HepG2 (cell line): Measurements from ENCODE around the gene CCDC54. TPM values are rescaled to one million over a fixed set of nuclear protein-coding genes. Genes with fewer than 3 reads are reported as not detected.

ENCODE experiments used
- ATAC-seq: fragments of 200-7000 bp; cut with Tn5 transposase; 3 replicates; pipeline ENCODE4 v1.9.1; 2020; ENCODE audit warnings: mild to moderate bottlenecking, moderate library complexity
- BruUV-seq: library from RNA; stranded (reverse); fragments of 400-500 nt; replicated peaks from 2 replicates; lab custom pipeline; 2021; lab: Mats Ljungman, UMichigan
- CTCF ChIA-PET: fragments of 300-600 bp; formaldehyde crosslinking; extraction: SDS; loops from one replicate; lab custom pipeline; 2021; ENCODE audit warnings: low total read pairs, inconsistent platforms, low intra/inter-chr PET ratio; lab: Yijun Ruan, JAX
- POLR2A ChIA-PET: fragments of 350-600 bp; sonication (Branson Sonifier 250); formaldehyde crosslinking; loops from one replicate; lab custom pipeline; 2020; ENCODE audit warnings: antibody characterized with exemption, inconsistent platforms; lab: Yijun Ruan, JAX
- DNase-seq: peaks from one replicate; pipeline ENCODE4 v3.0.0-alpha.2; 2015; ENCODE audit warnings: low spot score
- FAIRE-seq: peaks from 3 replicates; lab custom pipeline; 2011; peaks lifted over from hg19 to GRCh38; lab: Jason Lieb, UNC
- H2AFZ ChIP-seq: one replicate; pipeline ENCODE4 v1.6.1; 2011; ENCODE audit warnings: low read length, inconsistent platforms
- H3K27ac ChIP-seq: fragments of 300-600 bp; 3 replicates; pipeline ENCODE4 v1.8.0; 2011; ENCODE audit warnings: mixed run types, mild to moderate bottlenecking, mixed read lengths, low read length, inconsistent platforms; ENCODE audit not compliant: insufficient read depth; ENCODE audit errors: extremely low read length
- H3K27me3 ChIP-seq, 2 experiments: fragments of 200-600 bp in 1 of 2; 2 replicates in 1 of 2; 3 replicates in 1 of 2; pipeline versions ENCODE4 v1.6.0 to v1.8.0; 2011; ENCODE audit warnings: low read length in 2 of 2, mild to moderate bottlenecking in 2 of 2, moderate library complexity in 2 of 2, inconsistent platforms in 1 of 2; ENCODE audit not compliant: insufficient read depth in 2 of 2, control insufficient read depth in 1 of 2
- H3K36me3 ChIP-seq, 2 experiments: fragments of 200-600 bp in 1 of 2; replicated peaks in 1 of 2; 2 replicates in 1 of 2; 3 replicates in 1 of 2; pipeline versions ENCODE4 v1.5.1 to v1.8.0; 2011; ENCODE audit warnings: low read length in 2 of 2, inconsistent platforms in 1 of 2; ENCODE audit not compliant: insufficient read depth in 2 of 2, control insufficient read depth in 1 of 2
- H3K4me1 ChIP-seq: 2 replicates; pipeline ENCODE4 v1.5.1; 2012; ENCODE audit warnings: low read length, inconsistent platforms; ENCODE audit not compliant: insufficient read depth
- H3K4me2 ChIP-seq: 2 replicates; pipeline ENCODE4 v1.6.0; 2011; ENCODE audit warnings: low read depth, low read length, inconsistent platforms
- H3K4me3 ChIP-seq, 3 experiments: fragments of 200-600 bp in 1 of 3; sonication (generic), shearing (Covaris generic) in 1 of 3; replicated peaks in 1 of 3; 2 replicates each; pipeline ENCODE4 v1.5.1; 2011 to 2016; ENCODE audit warnings: low read length in 3 of 3, inconsistent platforms in 2 of 3, low read depth in 2 of 3, mild to moderate bottlenecking in 2 of 3, control low read depth in 1 of 3, mixed read lengths in 1 of 3; ENCODE audit not compliant: insufficient read depth in 1 of 3
- H3K79me2 ChIP-seq: one replicate; pipeline ENCODE4 v1.6.1; 2011; ENCODE audit warnings: low read length, inconsistent platforms; ENCODE audit not compliant: insufficient read depth
- H3K9ac ChIP-seq: 2 replicates; pipeline ENCODE4 v1.6.0; 2011; ENCODE audit warnings: mild to moderate bottlenecking, low read depth, low read length, inconsistent platforms; ENCODE audit not compliant: insufficient read depth
- H3K9me3 ChIP-seq: 2 replicates; pipeline ENCODE4 v1.5.1; 2012; ENCODE audit warnings: mild to moderate bottlenecking, low read length
- H4K20me1 ChIP-seq: 2 replicates; pipeline ENCODE4 v1.6.0; 2011; ENCODE audit warnings: inconsistent platforms, mild to moderate bottlenecking, low read length, moderate library complexity; ENCODE audit not compliant: insufficient read depth
- ARNT ChIP-seq: fragments of 450-650 bp; IDR thresholded peaks from 2 replicates; pipeline ENCODE4 v1.6.1; 2017
- ARNT2 ChIP-seq: sonication (generic); formaldehyde crosslinking; IDR thresholded peaks from 2 replicates; pipeline ENCODE4 v1.8.0; 2022; ENCODE audit warnings: mild to moderate bottlenecking, low read depth, missing genetic modification reagents, moderate library complexity
- ATF7 ChIP-seq, 2 experiments: fragments of 450-650 bp in 1 of 2; sonication (generic) in 1 of 2; formaldehyde crosslinking in 1 of 2; IDR thresholded peaks; 2 replicates each; pipeline versions ENCODE4 v1.4.0 to v1.6.1; 2016 to 2020; ENCODE audit warnings: antibody characterized with exemption in 1 of 2, mild to moderate bottlenecking in 1 of 2, missing genetic modification reagents in 1 of 2
- BRD4 ChIP-seq: sonication (generic); formaldehyde crosslinking; IDR thresholded peaks from 2 replicates; pipeline ENCODE4 v1.4.0; 2020; ENCODE audit warnings: missing genetic modification reagents
- CCAR2 ChIP-seq: fragments of 200-400 bp; formaldehyde crosslinking; optimal IDR thresholded peaks from 2 replicates; pipeline ENCODE3; 2018; ENCODE audit warnings: low read depth, mild to moderate bottlenecking, low read length, moderate library complexity
- ESRRA ChIP-seq: sonication (generic); formaldehyde crosslinking; IDR thresholded peaks from 2 replicates; pipeline ENCODE4 v1.5.1; 2020; ENCODE audit warnings: mild to moderate bottlenecking, low read depth, missing genetic modification reagents
- GMEB1 ChIP-seq: sonication (generic); formaldehyde crosslinking; IDR thresholded peaks from 2 replicates; pipeline ENCODE4 v1.5.1; 2020; ENCODE audit warnings: missing genetic modification reagents, mild to moderate bottlenecking, borderline replicate concordance
- HDAC6 ChIP-seq: fragments of 200-600 bp; sonication (generic); IDR thresholded peaks from 2 replicates; pipeline ENCODE4 v1.7.0; 2017; ENCODE audit warnings: mild to moderate bottlenecking, antibody characterized with exemption, low read length, low read depth
- KLF12 ChIP-seq: sonication (generic); formaldehyde crosslinking; IDR thresholded peaks from 2 replicates; pipeline ENCODE4 v1.4.0; 2020; ENCODE audit warnings: missing genetic modification reagents, borderline replicate concordance
- MNT ChIP-seq: fragments of 450-650 bp; IDR thresholded peaks from 2 replicates; pipeline ENCODE4 v1.6.1; 2016
- PRDM10 ChIP-seq: sonication (generic); formaldehyde crosslinking; IDR thresholded peaks from 2 replicates; pipeline ENCODE4 v1.4.0; 2020; ENCODE audit warnings: low read depth, missing genetic modification reagents
- RAD51 ChIP-seq: fragments of 450-650 bp; IDR thresholded peaks from 2 replicates; pipeline ENCODE4 v1.6.1; 2016; ENCODE audit warnings: borderline replicate concordance
- SALL2 ChIP-seq: sonication (generic); formaldehyde crosslinking; IDR thresholded peaks from 2 replicates; pipeline ENCODE4 v1.8.1; 2023; ENCODE audit warnings: mild to moderate bottlenecking, missing genetic modification reagents, inconsistent platforms
- SP5 ChIP-seq: IDR thresholded peaks from 2 replicates; pipeline ENCODE4 v1.6.1; 2016; ENCODE audit warnings: low read depth, borderline replicate concordance
- THAP8 ChIP-seq: sonication (generic); formaldehyde crosslinking; IDR thresholded peaks from 2 replicates; pipeline ENCODE4 v1.5.1; 2020; ENCODE audit warnings: missing genetic modification reagents, mild to moderate bottlenecking, borderline replicate concordance
- ZNF572 ChIP-seq: sonication (generic); formaldehyde crosslinking; IDR thresholded peaks from 2 replicates; pipeline ENCODE4 v1.5.1; 2020; ENCODE audit warnings: mild to moderate bottlenecking, missing genetic modification reagents
- ZNF781 ChIP-seq: sonication (generic); formaldehyde crosslinking; IDR thresholded peaks from 2 replicates; pipeline ENCODE4 v1.5.1; 2020; ENCODE audit warnings: borderline replicate concordance, mild to moderate bottlenecking, missing genetic modification reagents; ENCODE audit errors: not compliant biosample characterization
- ZNF782 ChIP-seq: sonication (generic); formaldehyde crosslinking; IDR thresholded peaks from 2 replicates; pipeline ENCODE4 v1.4.0; 2020; ENCODE audit warnings: missing genetic modification reagents, mild to moderate bottlenecking, borderline replicate concordance
- WGBS: methylation state at CpG from one replicate; pipeline ENCODE4 v1.1.6; 2017; ENCODE audit warnings: low lambda C conversion rate; 5-methylcytosine and 5-hydroxymethylcytosine counted together
- in situ Hi-C: cut with HindIII; loops from 2 replicates; pipeline ENCODE4 v1.10.0; 2017; ENCODE audit warnings: low pct_unique_long_range_greater_than_20kb; ENCODE audit not compliant: extremely low pct_ligation_motif_present
- intact Hi-C: fragments of 100-400 bp; cut with micrococcal nuclease; formaldehyde crosslinking; loops from one replicate; pipeline ENCODE4 v1.10.0; 2022; ENCODE audit not compliant: unreplicated experiment
- polyA plus RNA-seq, 8 experiments: library from polyadenylated mRNA; depleted of rRNA in 3 of 8; stranded (reverse) in 7 of 8; unstranded in 1 of 8; fragments of >200 nt; fragmentation: Illumina TruSeq in 4 of 8; extraction: Trizol in 4 of 8; gene quantifications; 2 replicates each; pipeline versions ENCODE4 v1.2.1 to v1.2.3, GENCODE V29; 2011 to 2016; ENCODE audit warnings: low read depth in 4 of 8, missing spikeins in 1 of 8, mixed read lengths in 1 of 8; ENCODE audit not compliant: insufficient read depth in 1 of 8
- total RNA-seq, 5 experiments: library from RNA; depleted of rRNA; stranded (reverse); fragments of >200 nt; fragmentation: Illumina TruSeq; extraction: Trizol; gene quantifications; 2 replicates each; pipeline ENCODE4 v1.2.3, GENCODE V29; 2016; ENCODE audit warnings: low read depth in 1 of 5

CCDC54 gene
- total and polyA plus RNA-seq, 2 of the 13 experiments (the other 11 are each of a cell fraction or from before 2014, with no cell fraction given) = not detected

GRCh38 chr3:107401301-107401700 lies 24.1 kb downstream of the CCDC54 start:
- Histone ChIP-seq H3K4me1 (no peaks in the 10 kb centered on the region), H3K36me3 (no peaks in the 10 kb centered on the region), H3K9ac (no peak overlapping the region), H4K20me1 (no peaks in the 10 kb centered on the region), H3K27me3 (no peaks in the 10 kb centered on the region), H2AFZ (no peak overlapping the region), H3K4me2 (no peak overlapping the region), H3K9me3 (no peaks in the 10 kb centered on the region), H3K79me2 (no peaks in the 10 kb centered on the region), H3K4me3 (no peak overlapping the region), H3K27ac (no peak overlapping the region)
- in situ Hi-C loops (no loop called here), intact Hi-C loops (no loop called here)
- no TSS peak for BruUV-seq
- ATAC-seq = no peak
- DNase-seq = no peak
- POLR2A ChIA-PET = no interaction called here
- TF ChIP-seq ZNF572 (CRISPR knock-in tag) = no peak
- TF ChIP-seq KLF12 = no peak
- no peak for TF ChIP-seq SP5 (CRISPR knock-in tag)
- TF ChIP-seq SALL2 = no peak
- TF ChIP-seq CCAR2 = no peak
- TF ChIP-seq ZNF781 (CRISPR knock-in tag) = no peak
- no peak for TF ChIP-seq THAP8
- no peak for TF ChIP-seq GMEB1 (CRISPR knock-in tag)
- TF ChIP-seq ATF7 (IDR thresholded peaks at IDR 0.05) = no peak
- TF ChIP-seq ATF7 (CRISPR knock-in tag; IDR thresholded peaks at IDR 0.05) = no peak
- no peak for TF ChIP-seq MNT
- no peak for TF ChIP-seq ARNT
- no peak for TF ChIP-seq ESRRA (CRISPR knock-in tag)
- no peak for TF ChIP-seq BRD4 (CRISPR knock-in tag)
- TF ChIP-seq ZNF782 (CRISPR knock-in tag) = no peak
- no peak for TF ChIP-seq ARNT2 (CRISPR knock-in tag)
- no peak for TF ChIP-seq RAD51
- TF ChIP-seq PRDM10 (CRISPR knock-in tag) = no peak
- TF ChIP-seq HDAC6 = no peak
- CTCF ChIA-PET = no interaction called here
- no peak for FAIRE-seq
- WGBS = 0% methylated on average over 1 of the region's 1 CpG
